GM23338 (cell line): ENCODE results near the gene TMEM44. TPM values are rescaled to one million over a fixed set of nuclear protein-coding genes. Genes with fewer than 3 reads are reported as not detected.
A peak's percentile ranks its signal among the peaks of the same experiment; 100 is the strongest.

ENCODE experiments used
- ATAC-seq: fragments of 200-7000 bp; cut with Tn5 transposase; 3 replicates; pipeline ENCODE4 v1.9.1; 2020
- DNase-seq: peaks from one replicate; pipeline ENCODE4 v3.0.0-alpha.2; 2015; ENCODE audit warnings: low spot score
- H2AFZ ChIP-seq: fragments of 200-600 bp; sonication (generic); 2 replicates; pipeline ENCODE4 v1.8.0; 2016; ENCODE audit warnings: antibody characterized with exemption, mild to moderate bottlenecking, moderate library complexity
- H3F3A ChIP-seq: fragments of 200-600 bp; sonication (generic); replicated peaks from 2 replicates; pipeline ENCODE4 v1.8.0; 2017; ENCODE audit warnings: antibody characterized with exemption, mixed run types, low read depth
- H3K27ac ChIP-seq: fragments of 200-600 bp; sonication (generic); 2 replicates; pipeline ENCODE4 v1.6.1; 2016; ENCODE audit warnings: low read depth
- H3K27me3 ChIP-seq: fragments of 200-600 bp; sonication (generic); 2 replicates; pipeline ENCODE4 v1.8.0; 2016; ENCODE audit warnings: mild to moderate bottlenecking, mixed run types, moderate library complexity; ENCODE audit not compliant: insufficient read depth
- H3K36me3 ChIP-seq: fragments of 200-600 bp; sonication (generic); 2 replicates; pipeline ENCODE4 v1.8.0; 2016; ENCODE audit warnings: mild to moderate bottlenecking; ENCODE audit not compliant: insufficient read depth
- H3K4me1 ChIP-seq: fragments of 200-600 bp; sonication (generic); 2 replicates; pipeline ENCODE4 v1.8.0; 2016; ENCODE audit warnings: mild to moderate bottlenecking, moderate library complexity; ENCODE audit not compliant: insufficient read depth
- H3K4me2 ChIP-seq: fragments of 200-600 bp; sonication (generic); 2 replicates; pipeline ENCODE4 v1.7.1; 2017; ENCODE audit warnings: mixed run types
- H3K4me3 ChIP-seq: fragments of 200-600 bp; sonication (generic); 2 replicates; pipeline ENCODE4 v1.6.1; 2016; ENCODE audit warnings: mixed run types
- H3K79me2 ChIP-seq: fragments of 200-600 bp; sonication (generic); replicated peaks from 2 replicates; pipeline ENCODE4 v1.8.0; 2017; ENCODE audit warnings: mild to moderate bottlenecking; ENCODE audit not compliant: insufficient read depth
- H3K9me2 ChIP-seq: fragments of 200-600 bp; sonication (generic); 2 replicates; pipeline ENCODE4 v1.8.0; 2017; ENCODE audit not compliant: insufficient read depth
- H4K20me1 ChIP-seq: fragments of 200-600 bp; sonication (generic); replicated peaks from 2 replicates; pipeline ENCODE4 v1.8.0; 2017; ENCODE audit warnings: mild to moderate bottlenecking; ENCODE audit not compliant: insufficient read depth
- H3K27ac Mint-ChIP-seq: 2 replicates; pipeline ENCODE4 v1.8.0; 2020; ENCODE audit warnings: inconsistent platforms, mild to moderate bottlenecking, moderate library complexity, mixed read lengths
- H3K27me3 Mint-ChIP-seq: 3 replicates; pipeline ENCODE4 v1.8.0; 2022; ENCODE audit warnings: low read depth, mild to moderate bottlenecking, moderate library complexity, mixed read lengths, inconsistent platforms; ENCODE audit not compliant: insufficient read depth, poor library complexity
- H3K36me3 Mint-ChIP-seq: 3 replicates; pipeline ENCODE4 v1.8.0; 2021; ENCODE audit warnings: low read depth, mild to moderate bottlenecking, inconsistent platforms, moderate library complexity, mixed read lengths
- H3K4me1 Mint-ChIP-seq: 3 replicates; pipeline ENCODE4 v1.8.0; 2020; ENCODE audit warnings: mild to moderate bottlenecking, inconsistent platforms, mixed read lengths
- H3K4me3 Mint-ChIP-seq: 3 replicates; pipeline ENCODE4 v1.8.0; 2021; ENCODE audit warnings: moderate library complexity, mild to moderate bottlenecking, inconsistent platforms, mixed read lengths
- H3K9me3 Mint-ChIP-seq: 3 replicates; pipeline ENCODE4 v1.8.0; 2020; ENCODE audit warnings: moderate library complexity, mild to moderate bottlenecking, inconsistent platforms, mixed read lengths
- CREB1 ChIP-seq: fragments of 250-450 bp; sonication (Bioruptor Pico); IDR thresholded peaks from 2 replicates; pipeline ENCODE4 v1.5.0; 2020; ENCODE audit warnings: low read depth, mild to moderate bottlenecking, moderate library complexity
- CTCF ChIP-seq, 2 experiments: fragments of 200-600 bp in 1 of 2; sonication (generic) in 1 of 2; conservative IDR thresholded peaks; 2 replicates each; pipeline versions ENCODE4 v1.5.1 to v1.6.1; 2016 to 2017; ENCODE audit warnings: antibody characterized with exemption in 2 of 2, low read depth in 2 of 2, mild to moderate bottlenecking in 2 of 2, moderate library complexity in 1 of 2
- EZH2 ChIP-seq: fragments of 200-600 bp; sonication (generic); IDR thresholded peaks from one replicate; pipeline ENCODE4 v1.8.0; 2017; ENCODE audit warnings: antibody characterized with exemption, mild to moderate bottlenecking, low read depth; ENCODE audit not compliant: unreplicated experiment
- EZH2phosphoT487 ChIP-seq: fragments of 200-600 bp; sonication (generic); IDR thresholded peaks from one replicate; pipeline ENCODE4 v1.8.1; 2018; ENCODE audit warnings: antibody characterized with exemption; ENCODE audit not compliant: unreplicated experiment
- JUNB ChIP-seq: IDR thresholded peaks from one replicate; pipeline ENCODE4 v1.6.1; 2016; ENCODE audit warnings: antibody characterized with exemption; ENCODE audit not compliant: unreplicated experiment
- NANOG ChIP-seq: IDR thresholded peaks from 2 replicates; pipeline ENCODE4 v1.6.1; 2016; ENCODE audit warnings: antibody characterized with exemption, borderline replicate concordance
- POLR2AphosphoS5 ChIP-seq: IDR thresholded peaks from 2 replicates; pipeline ENCODE4 v1.6.1; 2016; ENCODE audit warnings: antibody characterized with exemption, low read depth
- ZNF331 ChIP-seq: fragments of 250-450 bp; sonication (Bioruptor Pico); IDR thresholded peaks from 2 replicates; pipeline ENCODE4 v1.5.0; 2020; ENCODE audit warnings: low read depth, mild to moderate bottlenecking, moderate library complexity
- ZNF462 ChIP-seq: fragments of 250-450 bp; sonication (Bioruptor Pico); IDR thresholded peaks from 2 replicates; pipeline ENCODE4 v1.5.0; 2020; ENCODE audit warnings: mild to moderate bottlenecking, moderate library complexity
- polyA plus RNA-seq: library from polyadenylated mRNA; unstranded; fragments of >200 nt; fragmentation: Nextera tagmentation; extraction: Ambion mirVana; gene quantifications from 2 replicates; pipeline ENCODE4 v1.2.1, GENCODE V29; 2016
- total RNA-seq: library from RNA; depleted of rRNA; stranded (reverse); fragments of >200 nt; shearing (Covaris generic); gene quantifications from 2 replicates; pipeline ENCODE4 v1.2.3, GENCODE V29; 2014
- TF ChIP-seq, protein P1 (sequence below): IDR thresholded peaks from one replicate; pipeline ENCODE4 v1.6.1; 2018; ENCODE audit warnings: antibody characterized with exemption; ENCODE audit not compliant: unreplicated experiment

TMEM44 gene
- total and polyA plus RNA-seq, 2 experiments from 2014 or later, result 10.0 to 10.5 TPM

GRCh38 chr3:194604126-194604525 is 29.1 kb downstream of the TMEM44 start (continued):
- TF ChIP-seq ZNF331 (CRISPR knock-in tag) (no peak), EZH2 (no peak), ZNF462 (CRISPR knock-in tag) (no peak)

DNA sequence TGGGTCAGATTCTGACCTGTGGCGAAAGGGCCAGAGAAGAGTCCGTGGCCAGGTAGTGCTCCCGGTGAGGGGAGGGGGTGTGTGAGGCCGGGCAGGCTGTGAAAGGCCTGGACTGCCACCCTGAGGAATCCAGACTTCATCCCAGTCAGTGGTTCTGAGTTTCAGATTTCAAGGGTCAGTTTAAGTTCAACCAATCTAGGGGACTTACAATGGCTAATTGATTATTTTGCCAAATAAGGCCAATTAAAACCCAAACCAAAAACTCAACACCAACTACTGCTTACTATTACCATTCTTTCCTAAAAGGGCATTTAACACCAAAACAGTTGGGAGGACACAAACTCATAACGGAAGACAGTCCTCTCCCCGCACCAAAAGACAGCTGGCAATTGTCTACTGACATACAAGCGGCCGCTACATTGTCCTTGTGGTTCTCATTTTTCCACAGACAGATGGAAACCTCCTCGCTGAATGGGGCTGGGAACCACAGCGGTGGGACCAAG is 30.5 kb downstream of the TMEM44 start:
- no peaks in the 10 kb centered on the region for H3K36me3 ChIP-seq
- Mint-ChIP-seq H3K9me3 (no peaks in the 10 kb centered on the region), H3K27ac (no peak overlapping the region), H3K4me1 (no peaks in the 10 kb centered on the region), H3K4me3 (no peak overlapping the region), H3K36me3 (peaks cover 9% of the 10 kb centered on the region; the same call in 2 of the 3 replicates), H3K27me3 (peaks cover 5% of the 10 kb centered on the region)
- peak; percentile 26; the same call in 1 of the 3 replicates for ATAC-seq
- no peak overlapping the region for H3K27ac ChIP-seq
- H3K79me2 ChIP-seq, result no peaks in the 10 kb centered on the region
- H4K20me1 ChIP-seq, result no peaks in the 10 kb centered on the region
- H3K9me2 ChIP-seq, result no peaks in the 10 kb centered on the region
- H3K4me3 ChIP-seq, result no peak overlapping the region
- H3K27me3 ChIP-seq, result no peaks in the 10 kb centered on the region
- no peak overlapping the region for H2AFZ ChIP-seq
- H3K4me1 ChIP-seq, result no peaks in the 10 kb centered on the region
- H3F3A ChIP-seq, result no peaks in the 10 kb centered on the region
- DNase-seq, result no peak
- H3K4me2 ChIP-seq, result no peak overlapping the region
- TF ChIP-seq CTCF (conservative IDR thresholded peaks at IDR 0.05; ENCODE audit: low read depth in 2 of 2) (no peak; a peak in 1 of 4 replicates), POLR2AphosphoS5 (no peak), CREB1 (CRISPR knock-in tag) (no peak), JUNB (no peak), ZNF331 (CRISPR knock-in tag) (no peak), EZH2 (no peak), NANOG (no peak), EZH2phosphoT487 (no peak)
- TF ChIP-seq, protein P1, sequence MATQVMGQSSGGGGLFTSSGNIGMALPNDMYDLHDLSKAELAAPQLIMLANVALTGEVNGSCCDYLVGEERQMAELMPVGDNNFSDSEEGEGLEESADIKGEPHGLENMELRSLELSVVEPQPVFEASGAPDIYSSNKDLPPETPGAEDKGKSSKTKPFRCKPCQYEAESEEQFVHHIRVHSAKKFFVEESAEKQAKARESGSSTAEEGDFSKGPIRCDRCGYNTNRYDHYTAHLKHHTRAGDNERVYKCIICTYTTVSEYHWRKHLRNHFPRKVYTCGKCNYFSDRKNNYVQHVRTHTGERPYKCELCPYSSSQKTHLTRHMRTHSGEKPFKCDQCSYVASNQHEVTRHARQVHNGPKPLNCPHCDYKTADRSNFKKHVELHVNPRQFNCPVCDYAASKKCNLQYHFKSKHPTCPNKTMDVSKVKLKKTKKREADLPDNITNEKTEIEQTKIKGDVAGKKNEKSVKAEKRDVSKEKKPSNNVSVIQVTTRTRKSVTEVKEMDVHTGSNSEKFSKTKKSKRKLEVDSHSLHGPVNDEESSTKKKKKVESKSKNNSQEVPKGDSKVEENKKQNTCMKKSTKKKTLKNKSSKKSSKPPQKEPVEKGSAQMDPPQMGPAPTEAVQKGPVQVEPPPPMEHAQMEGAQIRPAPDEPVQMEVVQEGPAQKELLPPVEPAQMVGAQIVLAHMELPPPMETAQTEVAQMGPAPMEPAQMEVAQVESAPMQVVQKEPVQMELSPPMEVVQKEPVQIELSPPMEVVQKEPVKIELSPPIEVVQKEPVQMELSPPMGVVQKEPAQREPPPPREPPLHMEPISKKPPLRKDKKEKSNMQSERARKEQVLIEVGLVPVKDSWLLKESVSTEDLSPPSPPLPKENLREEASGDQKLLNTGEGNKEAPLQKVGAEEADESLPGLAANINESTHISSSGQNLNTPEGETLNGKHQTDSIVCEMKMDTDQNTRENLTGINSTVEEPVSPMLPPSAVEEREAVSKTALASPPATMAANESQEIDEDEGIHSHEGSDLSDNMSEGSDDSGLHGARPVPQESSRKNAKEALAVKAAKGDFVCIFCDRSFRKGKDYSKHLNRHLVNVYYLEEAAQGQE, result no peak
